H1 (cell line): ENCODE measurements around the gene TAF10. TPM values are rescaled to one million over a fixed set of nuclear protein-coding genes. Genes with fewer than 3 reads are reported as not detected.

Source experiments
- CTCF ChIA-PET: fragments of 300-600 bp; sonication (Branson Sonifier 250); formaldehyde crosslinking; loops from one replicate; lab custom pipeline; 2021; ENCODE audit not compliant: partially characterized antibody; lab: Charles Lee
- POLR2A ChIA-PET: fragments of 300-600 bp; sonication (Branson Sonifier 250); formaldehyde crosslinking; loops from one replicate; lab custom pipeline; 2021; ENCODE audit warnings: inconsistent platforms; ENCODE audit not compliant: partially characterized antibody; lab: Charles Lee
- DNase-seq, 2 experiments: peaks; one replicate each; pipeline versions ENCODE4 v3.0.0 to v3.0.0-alpha.2; 2010 to 2022; ENCODE audit warnings: low spot score in 2 of 2, low read depth in 1 of 2, mixed read lengths in 1 of 2
- FAIRE-seq: peaks from 2 replicates; lab custom pipeline; 2011; peaks lifted over from hg19 to GRCh38; lab: Jason Lieb, UNC
- H2AFZ ChIP-seq: 2 replicates; pipeline ENCODE4 v1.8.1; 2012; ENCODE audit warnings: low read length, inconsistent platforms
- H2AK5ac ChIP-seq: 2 replicates; pipeline ENCODE4 v1.6.1; 2013; ENCODE audit warnings: low read depth, low read length
- H2BK120ac ChIP-seq: replicated peaks from 2 replicates; pipeline ENCODE3; 2013; ENCODE audit warnings: low read depth, low read length, inconsistent platforms
- H2BK12ac ChIP-seq: 2 replicates; pipeline ENCODE4 v1.6.1; 2013; ENCODE audit warnings: low read depth, low read length
- H2BK15ac ChIP-seq: 2 replicates; pipeline ENCODE4 v1.6.1; 2013; ENCODE audit warnings: low read length
- H2BK20ac ChIP-seq: 2 replicates; pipeline ENCODE4 v1.6.1; 2013; ENCODE audit warnings: low read length
- H2BK5ac ChIP-seq: 2 replicates; pipeline ENCODE4 v1.6.1; 2013; ENCODE audit warnings: low read depth, low read length
- H3K14ac ChIP-seq: 2 replicates; pipeline ENCODE4 v1.6.1; 2013; ENCODE audit warnings: inconsistent platforms; ENCODE audit not compliant: insufficient read length
- H3K18ac ChIP-seq: 2 replicates; pipeline ENCODE4 v1.6.1; 2013; ENCODE audit warnings: low read length; ENCODE audit errors: extremely low read depth
- H3K23ac ChIP-seq: 2 replicates; pipeline ENCODE4 v1.6.1; 2013; ENCODE audit warnings: inconsistent platforms; ENCODE audit not compliant: insufficient read length
- H3K23me2 ChIP-seq: 2 replicates; pipeline ENCODE4 v1.6.1; 2013; ENCODE audit warnings: low read depth, low read length
- H3K27ac ChIP-seq: 2 replicates; pipeline ENCODE4 v1.6.1; 2011; ENCODE audit warnings: low read depth, low read length, inconsistent platforms
- H3K27me3 ChIP-seq, 4 experiments: replicated peaks in 1 of 4; 1 replicate in 1 of 4; 2 replicates in 3 of 4; pipeline versions ENCODE4 v1.6.1 to v1.8.1; 2011 to 2013; ENCODE audit warnings: low read length in 3 of 4, mild to moderate bottlenecking in 3 of 4, inconsistent platforms in 2 of 4, mixed read lengths in 2 of 4, moderate library complexity in 1 of 4; ENCODE audit not compliant: control insufficient read depth in 3 of 4, insufficient read depth in 3 of 4; ENCODE audit errors: extremely low read depth in 1 of 4
- H3K36me3 ChIP-seq, 4 experiments: 2 replicates each; pipeline versions ENCODE4 v1.6.1 to v1.8.1; 2011 to 2013; ENCODE audit warnings: mild to moderate bottlenecking in 4 of 4, low read length in 3 of 4, moderate library complexity in 2 of 4, control low read depth in 1 of 4, inconsistent platforms in 1 of 4; ENCODE audit not compliant: insufficient read depth in 4 of 4, control insufficient read depth in 2 of 4
- H3K4ac ChIP-seq: replicated peaks from 2 replicates; pipeline ENCODE3; 2013; ENCODE audit warnings: low read length, low read depth, mixed read lengths, inconsistent platforms; ENCODE audit not compliant: insufficient read length
- H3K4me1 ChIP-seq, 4 experiments: replicated peaks in 1 of 4; 1 replicate in 1 of 4; 2 replicates in 3 of 4; pipeline versions ENCODE4 v1.6.1 to v1.8.1; 2011 to 2013; ENCODE audit warnings: low read length in 3 of 4, inconsistent platforms in 2 of 4, mixed read lengths in 1 of 4; ENCODE audit not compliant: insufficient read depth in 4 of 4, control insufficient read depth in 3 of 4
- H3K4me2 ChIP-seq, 2 experiments: 2 replicates each; pipeline versions ENCODE4 v1.6.1 to v1.8.1; 2011 to 2013; ENCODE audit warnings: low read depth in 2 of 2, low read length in 2 of 2, control low read depth in 1 of 2, inconsistent platforms in 1 of 2, mild to moderate bottlenecking in 1 of 2; ENCODE audit not compliant: insufficient read depth in 1 of 2
- H3K4me3 ChIP-seq, 4 experiments: fragments of 200-600, 300-600 bp in 1 of 4; sonication (generic), shearing (Covaris generic), sonication (Bioruptor Twin) in 1 of 4; 2 replicates each; pipeline versions ENCODE4 v1.5.1 to v1.8.1; 2011 to 2016; ENCODE audit warnings: low read length in 4 of 4, low read depth in 3 of 4, control low read depth in 2 of 4, inconsistent platforms in 2 of 4, mild to moderate bottlenecking in 2 of 4, mixed read lengths in 1 of 4, moderate library complexity in 1 of 4; ENCODE audit not compliant: insufficient read depth in 2 of 4; ENCODE audit errors: extremely low read depth in 1 of 4
- H3K56ac ChIP-seq: replicated peaks from 2 replicates; pipeline ENCODE3; 2013; ENCODE audit warnings: low read depth, mild to moderate bottlenecking, mixed read lengths, low read length, inconsistent platforms; ENCODE audit not compliant: insufficient read length
- H3K79me1 ChIP-seq: 2 replicates; pipeline ENCODE4 v1.6.1; 2013; ENCODE audit warnings: low read depth, low read length, control low read depth
- H3K79me2 ChIP-seq, 2 experiments: 2 replicates each; pipeline versions ENCODE4 v1.6.1 to v1.8.1; 2012 to 2013; ENCODE audit warnings: low read length in 2 of 2, mild to moderate bottlenecking in 2 of 2, inconsistent platforms in 1 of 2; ENCODE audit not compliant: insufficient read depth in 2 of 2, control insufficient read depth in 1 of 2
- H3K9ac ChIP-seq, 4 experiments: replicated peaks in 1 of 4; 1 replicate in 1 of 4; 2 replicates in 3 of 4; pipeline versions ENCODE4 v1.6.1 to v1.8.1; 2011 to 2013; ENCODE audit warnings: low read depth in 3 of 4, low read length in 3 of 4, control low read depth in 2 of 4, mild to moderate bottlenecking in 2 of 4, moderate library complexity in 2 of 4, inconsistent platforms in 1 of 4; ENCODE audit errors: extremely low read depth in 1 of 4
- H3K9me3 ChIP-seq, 2 experiments: 2 replicates each; pipeline versions ENCODE4 v1.6.1 to v1.8.1; 2012 to 2013; ENCODE audit warnings: mild to moderate bottlenecking in 2 of 2, moderate library complexity in 2 of 2, control low read depth in 1 of 2, inconsistent platforms in 1 of 2, low read depth in 1 of 2, low read length in 1 of 2, mixed read lengths in 1 of 2; ENCODE audit not compliant: insufficient read depth in 2 of 2
- H4K20me1 ChIP-seq, 2 experiments: replicated peaks in 1 of 2; 2 replicates each; pipeline versions ENCODE3 to v1.8.1; 2011 to 2013; ENCODE audit warnings: inconsistent platforms in 2 of 2, low read length in 2 of 2, mild to moderate bottlenecking in 1 of 2; ENCODE audit not compliant: insufficient read depth in 2 of 2, control insufficient read depth in 1 of 2
- H4K5ac ChIP-seq: 2 replicates; pipeline ENCODE4 v1.6.1; 2013; ENCODE audit warnings: low read length, low read depth, mixed read lengths, inconsistent platforms; ENCODE audit not compliant: insufficient read length
- H4K8ac ChIP-seq: 2 replicates; pipeline ENCODE4 v1.8.0; 2013; ENCODE audit warnings: mild to moderate bottlenecking, moderate library complexity, low read length, inconsistent platforms; ENCODE audit not compliant: insufficient read depth; ENCODE audit errors: extremely low read depth
- H4K91ac ChIP-seq: replicated peaks from 2 replicates; pipeline ENCODE3; 2013; ENCODE audit warnings: low read length, mixed read lengths, inconsistent platforms; ENCODE audit not compliant: insufficient read length
- GABPA ChIP-seq: IDR thresholded peaks from 2 replicates; pipeline ENCODE4 v1.6.1; 2011; ENCODE audit warnings: mild to moderate bottlenecking, low read length, moderate library complexity, borderline replicate concordance; ENCODE audit not compliant: insufficient read depth
- KDM1A ChIP-seq: fragments of 200-600, 300-600 bp; sonication (generic); IDR thresholded peaks from 2 replicates; pipeline ENCODE4 v1.7.1; 2016; ENCODE audit warnings: mild to moderate bottlenecking, low read length, borderline replicate concordance
- KDM5A ChIP-seq: fragments of 200-600 bp; IDR thresholded peaks from 2 replicates; pipeline ENCODE4 v1.7.1; 2012; ENCODE audit warnings: mild to moderate bottlenecking, low read length, inconsistent platforms, mixed read lengths
- MAFK ChIP-seq: IDR thresholded peaks from 2 replicates; pipeline ENCODE4 v1.6.1; 2012; ENCODE audit warnings: low read depth, mild to moderate bottlenecking, improper control_type of control experiment, low read length
- PHF8 ChIP-seq: fragments of 200-600 bp; sonication (generic); conservative IDR thresholded peaks from 2 replicates; pipeline ENCODE4 v1.7.1; 2012; ENCODE audit warnings: low read depth, mild to moderate bottlenecking, inconsistent platforms, low read length, moderate library complexity
- POLR2AphosphoS5 ChIP-seq: IDR thresholded peaks from 2 replicates; pipeline ENCODE4 v1.6.1; 2011; ENCODE audit warnings: low read depth, low read length
- POU5F1 ChIP-seq: IDR thresholded peaks from 2 replicates; pipeline ENCODE4 v1.6.1; 2011; ENCODE audit warnings: low read depth, mild to moderate bottlenecking, low read length, moderate library complexity
- RFX5 ChIP-seq: IDR thresholded peaks from 2 replicates; pipeline ENCODE4 v1.6.1; 2011; ENCODE audit warnings: low read depth, low read length, improper control_type of control experiment, borderline replicate concordance
- RXRA ChIP-seq: IDR thresholded peaks from 2 replicates; pipeline ENCODE4 v1.6.1; 2011; ENCODE audit warnings: low read depth, mild to moderate bottlenecking, low read length, moderate library complexity; ENCODE audit not compliant: insufficient read depth
- SP1 ChIP-seq: IDR thresholded peaks from 2 replicates; pipeline ENCODE4 v1.6.1; 2011; ENCODE audit warnings: low read depth, low read length
- SUZ12 ChIP-seq: fragments of 200-600 bp; sonication (generic); IDR thresholded peaks from 2 replicates; pipeline ENCODE4 v1.6.1; 2012; ENCODE audit warnings: mild to moderate bottlenecking, inconsistent platforms, low read length, moderate library complexity, mixed read lengths
- TEAD4 ChIP-seq: IDR thresholded peaks from 2 replicates; pipeline ENCODE4 v1.6.1; 2012; ENCODE audit warnings: low read depth, low read length, inconsistent platforms, mixed read lengths
- YY1 ChIP-seq: IDR thresholded peaks from 2 replicates; pipeline ENCODE4 v1.6.1; 2011; ENCODE audit warnings: low read depth, mild to moderate bottlenecking, low read length
- WGBS, 2 experiments: shearing (Covaris generic) in 1 of 2; methylation state at CpG; one replicate each; pipeline versions ENCODE4 v1.1.6 to v1.1.7; 2013 to 2015; ENCODE audit warnings: low lambda C conversion rate in 2 of 2, mixed read lengths in 2 of 2, inconsistent platforms in 1 of 2, low coverage in 1 of 2, missing lambda C conversion rate in 1 of 2; ENCODE audit not compliant: insufficient replicate concordance in 2 of 2, insufficient coverage in 1 of 2, insufficient read length in 1 of 2; ENCODE audit errors: extremely low coverage in 1 of 2, missing lambda C conversion rate in 1 of 2; 5-methylcytosine and 5-hydroxymethylcytosine counted together
- polyA plus RNA-seq, 7 experiments: library from polyadenylated mRNA; depleted of rRNA in 3 of 7; stranded (reverse) in 5 of 7; unstranded in 2 of 7; fragments of >200 nt in 5 of 7; fragments of 200-250 nt in 2 of 7; gene quantifications; 1 replicate in 5 of 7; 2 replicates in 1 of 7; 4 replicates in 1 of 7; pipeline versions ENCODE4 v1.2.1 to v1.2.3, GENCODE V29; 2011 to 2013; ENCODE audit warnings: missing spikeins in 2 of 7, mixed read lengths in 2 of 7
- total RNA-seq: library from RNA; stranded (reverse); fragmentation: NEBNext Ultra II Directional; extraction: Animal tissue kit (Norgen Biotek cat#: 25700); gene quantifications from 2 replicates; pipeline ENCODE4 v1.2.1, GENCODE V29; 2021

The TAF10 gene
- total and polyA plus RNA-seq, 2 of the 8 experiments (the other 6 are each of a cell fraction or from before 2014, with no cell fraction given), result 128 to 213 TPM

DNA sequence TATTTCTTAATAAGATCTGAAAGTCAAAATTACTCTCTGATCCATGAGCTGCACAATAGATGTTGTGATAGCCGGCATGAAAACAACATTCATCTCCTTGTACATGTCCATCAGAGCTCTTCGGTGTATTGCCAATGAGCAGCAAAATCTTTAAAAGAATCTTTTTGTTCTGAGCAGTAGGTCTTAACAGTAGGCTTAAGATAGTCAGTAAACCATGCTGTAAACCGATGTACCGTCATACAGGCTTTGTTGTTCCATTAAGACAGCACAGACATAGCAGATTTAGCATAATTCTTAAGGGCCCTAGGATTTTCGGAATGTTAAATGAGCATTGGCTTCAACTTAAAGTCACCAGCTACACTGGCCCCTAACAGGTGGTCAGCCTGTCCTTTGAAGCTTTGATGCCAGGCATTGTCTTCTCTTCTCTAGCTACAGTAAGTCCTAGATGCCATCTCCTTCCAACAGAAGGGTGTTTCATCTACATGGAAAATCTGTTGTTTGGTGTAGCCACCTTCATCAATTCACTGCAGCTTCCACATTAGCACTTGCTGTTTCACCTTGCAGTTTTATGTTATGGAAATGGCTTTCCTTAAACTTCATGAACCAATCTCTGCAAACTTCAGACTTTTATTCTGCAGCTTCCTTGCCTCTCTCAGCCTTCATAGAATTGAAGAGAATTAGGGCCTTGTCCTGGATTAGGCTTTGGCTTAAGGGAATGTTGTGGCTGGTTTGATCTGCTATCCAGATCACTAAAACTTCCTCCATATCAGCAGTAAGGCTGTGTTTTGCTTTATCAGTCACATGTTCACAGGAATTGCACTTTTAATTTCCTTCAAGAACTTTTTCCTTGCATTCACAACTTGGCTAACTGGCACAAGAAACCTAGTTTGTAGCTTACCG lies 37.0 kb downstream of the TAF10 start:
- no peak overlapping the region for H2BK12ac ChIP-seq
- H2AK5ac ChIP-seq, result no peak overlapping the region
- no peak overlapping the region for H3K4ac ChIP-seq
- ChIA-PET POLR2A (interaction anchor here (1.4 kb wide), 1 partner anchor 11 kb away, joined by 3 read pairs; no protein-coding TSS in a partner anchor), CTCF (interaction anchor here (0.7 to 1.7 kb wide), 5 partner anchors 21 to 136 kb away, joined by 3 to 4 read pairs (median 3); no protein-coding TSS in a partner anchor)
- H3K36me3 ChIP-seq, result no peaks in the 10 kb centered on the region
- 90% methylated on average over 6 of the region's 6 CpGs; no CpG with 5 or more reads in 1 of the 2 experiments for WGBS, 2 experiments
- no peaks in the 10 kb centered on the region for H3K27me3 ChIP-seq
- no peak overlapping the region for H4K91ac ChIP-seq
- H2BK20ac ChIP-seq, result no peak overlapping the region
- H3K4me2 ChIP-seq, result no peak overlapping the region
- H4K8ac ChIP-seq, result no peak overlapping the region
- no peaks in the 10 kb centered on the region; the same call in 1 of the 2 replicates for H3K23me2 ChIP-seq
- no peak overlapping the region for H3K23ac ChIP-seq
- H3K27ac ChIP-seq, result no peak overlapping the region
- H3K79me2 ChIP-seq, result no peaks in the 10 kb centered on the region
- H2BK120ac ChIP-seq, result no peak overlapping the region
- DNase-seq, result peak in 1 of 2 experiments; percentile 10
- FAIRE-seq, result no peak
- no peak overlapping the region for H2AFZ ChIP-seq
- no peak overlapping the region for H2BK15ac ChIP-seq
- H2BK5ac ChIP-seq, result no peak overlapping the region
- no peaks in the 10 kb centered on the region for H4K20me1 ChIP-seq
- no peak overlapping the region for H3K56ac ChIP-seq
- peaks cover 0 to 2% (median 0%) of the 10 kb centered on the region in 4 experiments; a peak in 1 of 7 replicates for H3K4me1 ChIP-seq
- H3K9ac ChIP-seq, result no peak overlapping the region
- H3K79me1 ChIP-seq, result no peaks in the 10 kb centered on the region
- H3K4me3 ChIP-seq, result no peak overlapping the region
- no peak overlapping the region for H4K5ac ChIP-seq
- H3K9me3 ChIP-seq, result no peaks in the 10 kb centered on the region
- no peak overlapping the region for H3K14ac ChIP-seq
- H3K18ac ChIP-seq, result no peak overlapping the region
- no peak for TF ChIP-seq GABPA
- no peak for TF ChIP-seq SP1
- no peak for TF ChIP-seq POU5F1
- no peak for TF ChIP-seq KDM1A
- TF ChIP-seq SUZ12, result no peak
- no peak for TF ChIP-seq RXRA
- TF ChIP-seq MAFK, result no peak
- TF ChIP-seq KDM5A, result no peak
- TF ChIP-seq PHF8, result no peak
- TF ChIP-seq TEAD4, result no peak
- no peak for TF ChIP-seq YY1
- TF ChIP-seq RFX5, result no peak
- TF ChIP-seq POLR2AphosphoS5, result no peak
